ENCODE results near the gene DDIT4L. TPM values are rescaled to one million over a fixed set of nuclear protein-coding genes. Genes with fewer than 3 reads are reported as not detected.
"Not testable (repeated sequence)": the region's sequence is repeated elsewhere in the genome, so short reads cannot be mapped to it uniquely, and the experiment has no call there.

Gene DDIT4L
- total RNA-seq, result under 1 TPM; 0.21 to 0.58 TPM

- peaks cover 17% of the 10 kb centered on the region for H3K4me1 Mint-ChIP-seq
- no peak within 1 kb of the TSS for H3K27ac Mint-ChIP-seq
- H3K9me3 Mint-ChIP-seq (ENCODE audit: low read depth), result no peaks in the 10 kb centered on the region
- CTCF ChIA-PET, result no interaction called here
- ATAC-seq (peak; percentile 88), DNase-seq (no peak)
- H3K27me3 Mint-ChIP-seq, result peaks cover 57% of the 10 kb centered on the region
- peak within 1 kb of the TSS; percentile 59 for H3K4me3 Mint-ChIP-seq
- peaks cover 5% of the 10 kb centered on the region for H3K36me3 Mint-ChIP-seq
Measured at GRCh38 chr4:100189820-100190642, at the start of gene DDIT4L. Gene DDIT4L, minus strand, starts transcription at chr4:100190468. Its CDS starts 485 bp downstream, at chr4:100189983.

GRCh38 chr4:100240008-100240407, 49.7 kb upstream of the DDIT4L start:
- CTCF ChIA-PET, result no interaction called here
- peaks cover 7% of the 10 kb centered on the region for H3K27me3 Mint-ChIP-seq
- H3K27ac Mint-ChIP-seq, result no peak overlapping the region
- ATAC-seq (no peak), DNase-seq (no peak)
- peak overlapping the region; percentile 10 for H3K4me3 Mint-ChIP-seq
- no peaks in the 10 kb centered on the region for H3K36me3 Mint-ChIP-seq
- peaks cover 6% of the 10 kb centered on the region for H3K4me1 Mint-ChIP-seq
- H3K9me3 Mint-ChIP-seq (ENCODE audit: low read depth), result no peaks in the 10 kb centered on the region

- peaks cover 3% of the 10 kb centered on the region for H3K9me3 Mint-ChIP-seq (ENCODE audit: low read depth)
- CTCF ChIA-PET, result no interaction called here
Measured at GRCh38 chr4:100224721-100225120, 34.5 kb upstream of the DDIT4L start.

GRCh38 chr4:100224160-100224559, 33.9 kb upstream of the DDIT4L start:
- Mint-ChIP-seq H3K9me3 (ENCODE audit: low read depth) (peaks cover 3% of the 10 kb centered on the region), H3K27ac (no peak overlapping the region), H3K4me1 (no peaks in the 10 kb centered on the region), H3K4me3 (no peak overlapping the region), H3K27me3 (peaks cover 16% of the 10 kb centered on the region), H3K36me3 (no peaks in the 10 kb centered on the region)
- CTCF ChIA-PET, result no interaction called here
- DNase-seq (no peak), ATAC-seq (no peak)

More at GRCh38 chr4:100224721-100225120, 34.5 kb upstream of the DDIT4L start:
- no peak for DNase-seq
- H3K27me3 Mint-ChIP-seq, result peaks cover 15% of the 10 kb centered on the region
- no peak overlapping the region for H3K27ac Mint-ChIP-seq
- H3K4me1 Mint-ChIP-seq, result no peaks in the 10 kb centered on the region
- H3K36me3 Mint-ChIP-seq, result no peaks in the 10 kb centered on the region
- H3K4me3 Mint-ChIP-seq, result no peak overlapping the region
- no peak for ATAC-seq

- no peaks in the 10 kb centered on the region for H3K9me3 Mint-ChIP-seq (ENCODE audit: low read depth)
- no peak overlapping the region for H3K4me3 Mint-ChIP-seq
- no peaks in the 10 kb centered on the region for H3K36me3 Mint-ChIP-seq
- DNase-seq, result peak; percentile 51
- H3K27me3 Mint-ChIP-seq, result peaks cover 32% of the 10 kb centered on the region
- H3K27ac Mint-ChIP-seq, result no peak overlapping the region
- CTCF ChIA-PET, result interaction anchor here (1.0 kb wide), 1 partner anchor 115 kb away, joined by 3 read pairs; no protein-coding TSS in a partner anchor
- H3K4me1 Mint-ChIP-seq, result peaks cover 14% of the 10 kb centered on the region
- peak; percentile 68 for ATAC-seq
Measured at GRCh38 chr4:100208964-100209363, 18.7 kb upstream of the DDIT4L start.

GRCh38 chr4:100208459-100208858, 18.2 kb upstream of the DDIT4L start:
- H3K27ac Mint-ChIP-seq, result no peak overlapping the region
- no peaks in the 10 kb centered on the region for H3K9me3 Mint-ChIP-seq (ENCODE audit: low read depth)
- CTCF ChIA-PET, result interaction anchor here (1.0 kb wide), 1 partner anchor 115 kb away, joined by 3 read pairs; no protein-coding TSS in a partner anchor
- H3K27me3 Mint-ChIP-seq, result peaks cover 28% of the 10 kb centered on the region
- no peak for DNase-seq
- H3K4me3 Mint-ChIP-seq, result no peak overlapping the region
- no peaks in the 10 kb centered on the region for H3K36me3 Mint-ChIP-seq
- H3K4me1 Mint-ChIP-seq, result peaks cover 14% of the 10 kb centered on the region
- ATAC-seq, result no peak

GRCh38 chr4:100206850-100207249, 16.6 kb upstream of the DDIT4L start:
- ATAC-seq (no peak), DNase-seq (no peak)
- Mint-ChIP-seq H3K4me3 (no peak overlapping the region), H3K4me1 (peaks cover 14% of the 10 kb centered on the region), H3K9me3 (ENCODE audit: low read depth) (no peaks in the 10 kb centered on the region), H3K36me3 (no peaks in the 10 kb centered on the region), H3K27me3 (peaks cover 18% of the 10 kb centered on the region), H3K27ac (no peak overlapping the region)
- CTCF ChIA-PET, result no interaction called here

GRCh38 chr4:100198061-100198460, 7.8 kb upstream of the DDIT4L start:
- Mint-ChIP-seq H3K9me3 (ENCODE audit: low read depth) (no peaks in the 10 kb centered on the region), H3K4me3 (no peak overlapping the region), H3K27me3 (peaks cover 7% of the 10 kb centered on the region), H3K36me3 (no peaks in the 10 kb centered on the region), H3K27ac (no peak overlapping the region), H3K4me1 (no peaks in the 10 kb centered on the region)
- ATAC-seq (no peak), DNase-seq (no peak)
- CTCF ChIA-PET, result no interaction called here

GRCh38 chr4:100196388-100197071, 6.3 kb upstream of the DDIT4L start:
- H3K4me1 Mint-ChIP-seq; H3K9me3 Mint-ChIP-seq (ENCODE audit: low read depth); CTCF ChIA-PET; H3K4me3 Mint-ChIP-seq; H3K27ac Mint-ChIP-seq; H3K36me3 Mint-ChIP-seq; H3K27me3 Mint-ChIP-seq; DNase-seq; ATAC-seq: not testable (repeated sequence)

GRCh38 chr4:100190643-100191600, 654 bp upstream of the DDIT4L start:
- ATAC-seq, result no peak
- DNase-seq, result no peak
- H3K36me3 Mint-ChIP-seq, result peaks cover 5% of the 10 kb centered on the region
- peaks cover 17% of the 10 kb centered on the region for H3K4me1 Mint-ChIP-seq
- peak overlapping the region; percentile 59 for H3K4me3 Mint-ChIP-seq
- CTCF ChIA-PET, result no interaction called here
- H3K9me3 Mint-ChIP-seq (ENCODE audit: low read depth), result no peaks in the 10 kb centered on the region
- no peak overlapping the region for H3K27ac Mint-ChIP-seq
- peaks cover 51% of the 10 kb centered on the region for H3K27me3 Mint-ChIP-seq

GRCh38 chr4:100188829-100189228, 1.4 kb downstream of the DDIT4L start:
- Mint-ChIP-seq H3K4me3 (peak overlapping the region; percentile 59), H3K4me1 (peaks cover 17% of the 10 kb centered on the region), H3K27ac (no peak overlapping the region), H3K36me3 (peaks cover 5% of the 10 kb centered on the region), H3K9me3 (ENCODE audit: low read depth) (no peaks in the 10 kb centered on the region), H3K27me3 (peaks cover 60% of the 10 kb centered on the region)
- DNase-seq (no peak), ATAC-seq (no peak)
- CTCF ChIA-PET, result no interaction called here

GRCh38 chr4:100187781-100188180, 2.5 kb downstream of the DDIT4L start:
- DNase-seq (no peak), ATAC-seq (no peak)
- Mint-ChIP-seq H3K27ac (no peak overlapping the region), H3K4me3 (no peak overlapping the region), H3K36me3 (peaks cover 5% of the 10 kb centered on the region), H3K4me1 (peaks cover 17% of the 10 kb centered on the region), H3K9me3 (ENCODE audit: low read depth) (no peaks in the 10 kb centered on the region), H3K27me3 (peaks cover 63% of the 10 kb centered on the region)
- CTCF ChIA-PET, result interaction anchor here (1.5 kb wide), 1 partner anchor 94 kb away, joined by 3 read pairs; no protein-coding TSS in a partner anchor

- ATAC-seq, result no peak
- Mint-ChIP-seq H3K36me3 (peaks cover 2% of the 10 kb centered on the region), H3K27ac (no peak overlapping the region), H3K4me3 (no peak overlapping the region), H3K4me1 (peaks cover 8% of the 10 kb centered on the region), H3K9me3 (ENCODE audit: low read depth) (no peaks in the 10 kb centered on the region), H3K27me3 (peaks cover 54% of the 10 kb centered on the region)
- DNase-seq, result no peak
- CTCF ChIA-PET, result no interaction called here
Measured at GRCh38 chr4:100184787-100185186, 5.5 kb downstream of the DDIT4L start.
